Hair follicular keratinocyte (primary cell): Measurements from ENCODE around the gene MAMSTR. TPM values are rescaled to one million over a fixed set of nuclear protein-coding genes. Genes with fewer than 3 reads are reported as not detected.

Experiments
- total RNA-seq: library from RNA; depleted of rRNA; stranded (reverse); fragments of >200 nt; gene quantifications from 2 replicates; pipeline ENCODE4 v1.2.3, GENCODE V29; 2015

The MAMSTR gene
- total RNA-seq, result 0.39 and 0.72 TPM in 2 replicates

GRCh38 chr19:48719263-48720171, at the start of gene MAMSTR:
TSS of gene MAMSTR (minus strand) at chr19:48719725. CDS start at chr19:48719031, 694 bp downstream.

GRCh38 chr19:48755084-48755641, 35.6 kb upstream of the MAMSTR start, which contains the start of gene FGF21:
TSS of gene FGF21 (plus strand) at chr19:48755524. CDS start at chr19:48756237, 713 bp downstream.

GRCh38 chr19:48752496-48753365, 33.2 kb upstream of the MAMSTR start, which contains the start of gene FUT1:
TSS of gene FUT1 (minus strand) at chr19:48752641. CDS start at chr19:48751281, 1,360 bp downstream.

GRCh38 chr19:48746738-48747575, 27.4 kb upstream of the MAMSTR start, which contains the start of gene IZUMO1:
TSS of gene IZUMO1 (minus strand) at chr19:48746909. CDS start at chr19:48745859, 1,050 bp downstream.

GRCh38 chr19:48740164-48740972, 20.8 kb upstream of the MAMSTR start, which contains the start of gene RASIP1:
TSS of gene RASIP1 (minus strand) at chr19:48740610. CDS start at chr19:48740282, 328 bp downstream.

GRCh38 chr19:48695743-48696352, 23.7 kb downstream of the MAMSTR start, which contains the start of gene FUT2:
TSS of gene FUT2 (plus strand) at chr19:48695971. CDS start at chr19:48702957, 6,986 bp downstream.

GRCh38 chr19:48672994-48673393, 46.5 kb downstream of the MAMSTR start, which contains the start of gene NTN5:
TSS of gene NTN5 (minus strand) at chr19:48673017. CDS start at chr19:48670986, 2,031 bp downstream.

Other genes starting within 250 kb of the MAMSTR start
- gene LMTK3, start 207.9 kb downstream of the MAMSTR start, total RNA-seq, result 2.8 and 3.7 TPM in 2 replicates
- 1.5 and 1.6 TPM in 2 replicates for gene SULT2B1, start 167.6 kb downstream of the MAMSTR start, total RNA-seq
- not detected in 2 replicates for gene SPACA4, start 113.0 kb downstream of the MAMSTR start, total RNA-seq
- 0.08 and 0.23 TPM in 2 replicates for gene FAM83E, start 104.6 kb downstream of the MAMSTR start, total RNA-seq
- gene RPL18, start 100.5 kb downstream of the MAMSTR start, total RNA-seq, result 2,779 and 2,974 TPM in 2 replicates
- gene SPHK2, start 100.2 kb downstream of the MAMSTR start, total RNA-seq, result 8.7 and 10.3 TPM in 2 replicates
- 3.0 and 10.3 TPM in 2 replicates for gene DBP, start 82.3 kb downstream of the MAMSTR start, total RNA-seq
- 1.2 and 1.6 TPM in 2 replicates for gene CA11, start 73.5 kb downstream of the MAMSTR start, total RNA-seq
- gene NTN5, start 46.7 kb downstream of the MAMSTR start, total RNA-seq, result not detected in 2 replicates
- 1.4 and 4.8 TPM in 2 replicates for gene FUT2, start 23.8 kb downstream of the MAMSTR start, total RNA-seq
- gene RASIP1, start 20.9 kb upstream of the MAMSTR start, total RNA-seq, result 17.6 and 25.1 TPM in 2 replicates
- 0.04 and 0.23 TPM in 2 replicates for gene IZUMO1, start 27.2 kb upstream of the MAMSTR start, total RNA-seq
- gene FUT1, start 32.9 kb upstream of the MAMSTR start, total RNA-seq, result 7.3 and 11.6 TPM in 2 replicates
- not detected in 2 replicates for gene FGF21, start 35.8 kb upstream of the MAMSTR start, total RNA-seq
- gene BCAT2, start 91.3 kb upstream of the MAMSTR start, total RNA-seq, result 63.9 and 77.8 TPM in 2 replicates
- gene HSD17B14, start 116.8 kb upstream of the MAMSTR start, total RNA-seq, result 0.23 and 1.2 TPM in 2 replicates
- gene PLEKHA4, start 148.9 kb upstream of the MAMSTR start, total RNA-seq, result 7.4 and 11.0 TPM in 2 replicates
- 22.4 and 61.8 TPM in 2 replicates for gene PPP1R15A, start 152.7 kb upstream of the MAMSTR start, total RNA-seq
- gene TULP2, start 179.0 kb upstream of the MAMSTR start, total RNA-seq, result not detected in 2 replicates
- 214 and 343 TPM in 2 replicates for gene NUCB1, start 180.6 kb upstream of the MAMSTR start, total RNA-seq
- gene DHDH, start 214.0 kb upstream of the MAMSTR start, total RNA-seq, result 0.11 and 1.2 TPM in 2 replicates
- gene BAX, start 235.2 kb upstream of the MAMSTR start, total RNA-seq, result 92.1 and 106 TPM in 2 replicates
- 713 and 910 TPM in 2 replicates for gene FTL, start 245.6 kb upstream of the MAMSTR start, total RNA-seq